Activated effector memory CD4-positive, alpha-beta T cell treated with anti-CD3 and anti-CD28 coated beads, Interleukin-2, amount 50 U/mL, for 16 hours (primary cell): ENCODE results near the gene MPZL1.

ENCODE experiments used
- DNase-seq: peaks from one replicate; pipeline ENCODE4 v3.0.0-alpha.2; 2020

The MPZL1 gene

DNA sequence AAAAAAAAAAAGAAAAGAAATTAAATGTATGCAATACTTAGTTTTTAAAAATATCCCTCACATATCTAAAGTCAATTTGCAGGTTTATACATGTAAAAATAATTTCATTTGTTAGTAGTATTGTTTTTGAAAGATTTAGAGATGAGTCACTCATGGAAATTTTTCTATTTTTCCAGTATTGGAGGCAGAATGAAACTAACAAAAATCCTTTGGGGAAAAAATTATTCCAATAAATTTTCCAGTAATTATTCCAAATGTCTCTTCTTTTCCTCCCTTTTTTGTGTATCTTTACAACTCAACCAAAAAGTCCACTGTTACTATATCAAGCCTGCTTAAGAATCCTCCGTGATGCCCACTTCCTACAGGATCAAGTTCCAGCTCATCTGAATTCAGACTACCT is 29.9 kb downstream of the MPZL1 start:
- no peak for DNase-seq

- DNase-seq = no peak
Observed at GRCh38 chr1:167752219-167752985, 30.6 kb downstream of the MPZL1 start.

GRCh38 chr1:167755654-167756053 is 33.9 kb downstream of the MPZL1 start:
- DNase-seq = no peak

DNA sequence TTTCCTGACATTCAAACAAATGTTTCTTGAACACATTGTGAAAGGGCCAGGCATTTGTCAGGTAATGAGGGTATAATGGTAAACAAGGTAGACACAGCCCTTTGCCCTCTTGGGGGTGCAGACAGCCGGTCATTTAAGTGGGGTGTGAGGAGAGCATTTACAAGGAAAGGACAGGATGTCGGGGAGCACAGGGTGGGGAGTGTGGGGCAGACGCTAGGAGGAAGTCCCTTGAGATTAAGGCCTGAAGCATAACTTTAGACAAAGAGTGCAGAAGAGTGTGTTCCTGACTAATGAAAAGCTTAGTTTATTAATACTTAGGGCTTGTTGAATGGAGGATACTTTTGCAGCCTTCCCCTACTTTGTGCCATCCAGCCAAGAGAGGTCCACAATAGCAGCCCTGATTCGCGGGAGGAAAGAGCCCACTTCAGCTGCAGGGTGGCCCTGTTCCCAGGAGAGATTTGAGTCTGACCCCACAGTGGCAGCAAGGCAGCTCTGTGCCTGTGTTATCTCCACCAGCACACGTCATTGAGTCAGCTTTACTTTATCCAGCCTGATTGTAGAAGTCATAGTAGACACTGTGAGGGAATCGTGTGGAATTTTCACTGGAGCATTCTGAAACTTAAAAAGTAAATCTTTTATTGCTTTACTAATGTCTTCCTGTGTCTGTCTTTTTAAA is 35.1 kb downstream of the MPZL1 start:
- DNase-seq = no peak

GRCh38 chr1:167757433-167758309 is 35.9 kb downstream of the MPZL1 start:
- DNase-seq = no peak

DNA sequence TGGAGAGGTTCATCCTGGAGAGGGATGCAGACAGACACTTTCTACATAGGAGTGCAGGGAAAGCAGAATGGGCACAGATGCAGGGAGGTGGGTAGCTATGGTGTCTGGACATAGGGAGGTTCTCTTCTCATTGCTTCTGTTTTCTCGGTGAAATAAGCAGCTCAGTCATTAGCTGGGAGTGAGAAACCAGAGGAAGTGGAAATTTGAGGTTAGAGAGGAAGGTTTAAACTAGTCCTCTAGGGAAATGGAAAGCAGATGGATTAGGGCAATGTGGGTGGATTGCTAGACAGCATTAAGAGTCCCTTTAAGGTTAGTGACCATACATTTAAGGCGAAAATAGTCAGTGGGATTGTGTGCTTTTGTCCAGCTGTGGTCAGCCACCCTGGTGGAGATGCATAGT is 39.6 kb downstream of the MPZL1 start:
- DNase-seq = no peak

DNA sequence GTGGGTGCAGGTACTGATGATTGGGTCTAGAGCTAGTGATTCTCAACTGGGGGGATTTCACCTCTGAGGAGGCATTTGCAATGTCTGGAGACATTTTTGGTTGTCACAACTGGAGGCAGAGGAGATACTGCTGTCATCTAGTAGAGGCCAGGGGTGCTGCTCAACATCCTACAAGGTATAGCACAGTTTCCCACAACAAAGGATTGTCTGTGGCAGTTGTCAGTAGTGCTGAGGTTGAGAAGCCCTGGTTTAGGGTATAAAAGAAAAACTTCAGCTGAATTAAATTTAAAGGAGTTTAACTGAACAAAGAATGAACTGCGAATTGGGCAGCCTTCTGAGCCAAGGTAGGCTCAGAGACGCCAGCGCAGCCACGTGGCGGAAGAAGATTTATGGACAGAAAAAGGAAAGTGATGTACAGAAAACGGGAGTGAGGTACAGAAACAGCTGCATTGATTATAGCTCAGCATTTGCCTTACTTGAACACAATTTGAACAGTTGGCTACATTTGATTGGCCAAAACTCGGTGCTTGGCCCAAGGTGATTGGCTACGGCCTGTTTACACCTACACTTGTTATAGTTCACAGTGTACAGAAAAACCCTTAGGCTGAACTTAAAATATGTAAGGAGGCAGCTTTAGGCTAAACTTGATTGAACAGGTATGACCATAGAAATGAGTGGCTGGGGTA is 40.4 kb downstream of the MPZL1 start:
- DNase-seq = no peak

GRCh38 chr1:167763525-167764220 is 41.9 kb downstream of the MPZL1 start:
- no peak for DNase-seq

GRCh38 chr1:167764458-167765330 is 42.9 kb downstream of the MPZL1 start:
- no peak for DNase-seq

DNA sequence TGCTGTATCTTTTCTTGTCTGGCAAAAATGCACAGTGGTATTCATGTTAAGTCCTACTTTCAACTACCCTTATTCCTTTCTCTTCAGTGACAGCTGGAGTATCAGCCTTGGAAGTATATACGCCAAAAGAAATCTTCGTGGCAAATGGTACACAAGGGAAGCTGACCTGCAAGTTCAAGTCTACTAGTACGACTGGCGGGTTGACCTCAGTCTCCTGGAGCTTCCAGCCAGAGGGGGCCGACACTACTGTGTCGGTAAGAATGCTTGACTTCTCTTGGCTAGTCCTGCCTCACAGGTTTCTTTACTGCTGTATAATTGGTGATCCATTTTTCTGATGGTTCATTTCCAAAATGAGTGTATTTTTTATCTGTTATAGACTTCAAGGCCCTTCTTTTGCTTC is 43.7 kb downstream of the MPZL1 start:
- no peak for DNase-seq

DNA sequence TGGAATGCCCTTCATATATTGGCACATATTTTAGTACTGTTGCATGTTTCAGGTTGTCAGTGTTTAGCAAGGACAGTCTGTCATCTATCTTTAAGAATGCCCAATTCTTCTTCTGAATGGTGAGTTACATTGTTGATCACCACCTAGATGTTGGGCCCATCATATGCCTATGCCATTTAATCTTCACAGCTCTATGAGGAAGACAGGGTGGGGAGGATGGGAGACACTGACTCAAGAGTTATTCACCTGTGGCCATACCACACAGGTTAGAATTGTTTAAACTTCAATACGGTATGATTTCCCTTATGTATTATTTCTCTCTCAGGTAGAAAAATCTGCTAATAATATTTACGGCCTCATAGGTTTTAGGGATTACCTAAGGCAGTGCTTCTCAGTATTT is 44.8 kb downstream of the MPZL1 start:
- no peak for DNase-seq

DNA sequence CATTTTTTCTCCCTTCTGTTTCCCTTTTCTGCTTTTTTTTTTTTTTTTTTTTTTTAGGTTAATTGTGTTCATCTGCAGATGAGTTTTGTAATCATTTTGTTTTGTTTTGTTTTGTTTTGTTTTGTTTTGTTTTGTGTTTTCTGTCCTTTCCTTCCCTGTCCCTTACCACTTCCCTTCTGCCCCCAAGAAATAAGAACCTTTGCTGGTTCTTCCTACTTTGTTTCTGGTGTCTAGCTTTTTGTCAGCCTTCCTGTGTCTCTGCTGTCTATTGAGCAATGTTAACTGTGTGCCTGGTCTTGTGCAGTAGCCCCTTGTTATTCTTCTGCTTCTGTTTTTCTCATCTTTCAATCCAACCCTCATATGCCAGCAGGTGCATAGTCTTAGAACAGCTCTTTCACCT is 46.0 kb downstream of the MPZL1 start:
- DNase-seq = no peak

DNA sequence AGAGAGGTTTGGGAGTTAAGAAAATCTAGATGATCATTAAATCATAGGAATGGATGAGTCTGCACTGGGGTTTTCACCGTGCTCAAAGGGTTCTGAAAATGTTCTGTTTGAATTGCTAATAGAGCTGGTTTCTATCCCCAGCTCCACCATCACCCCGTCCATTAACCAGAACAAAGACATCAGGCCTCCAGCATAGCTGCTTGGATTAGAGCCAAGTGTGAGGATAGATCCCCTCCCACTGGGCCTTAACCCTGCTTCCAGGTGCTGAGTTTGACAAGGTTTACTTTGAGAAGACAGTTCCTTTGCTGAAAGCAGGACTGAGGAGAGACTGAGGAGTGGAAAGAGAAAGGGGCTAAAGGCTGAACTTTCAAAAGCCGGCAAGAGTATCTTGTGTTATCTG is 48.3 kb downstream of the MPZL1 start:
- DNase-seq = no peak

- no peak for DNase-seq
Observed at GRCh38 chr1:167772436-167772835, 50.7 kb downstream of the MPZL1 start.

GRCh38 chr1:167773516-167773915 is 51.7 kb downstream of the MPZL1 start:
- no peak for DNase-seq

DNA sequence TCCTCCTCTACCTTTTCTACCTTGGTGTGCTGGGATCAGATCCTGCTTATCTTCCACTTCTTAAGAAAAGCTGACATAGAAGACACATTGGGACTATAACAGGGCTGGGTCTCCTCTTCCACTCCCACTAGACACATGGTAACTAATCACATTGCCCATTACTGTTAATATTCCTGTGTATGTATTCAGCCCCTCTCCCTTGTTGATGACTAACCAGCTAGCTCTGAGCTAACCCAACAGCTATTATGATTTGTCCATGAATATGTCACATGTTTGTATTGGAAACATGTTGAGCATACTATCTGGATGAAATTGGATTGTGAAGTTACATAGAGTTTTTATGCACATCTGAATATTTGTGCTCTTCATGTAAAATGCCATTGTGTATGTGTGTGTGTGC is 52.9 kb downstream of the MPZL1 start:
- DNase-seq = no peak

GRCh38 chr1:167775178-167775577 is 53.4 kb downstream of the MPZL1 start:
- DNase-seq = no peak

GRCh38 chr1:167776151-167776550 is 54.4 kb downstream of the MPZL1 start:
- no peak for DNase-seq

GRCh38 chr1:167776616-167777268 is 55.0 kb downstream of the MPZL1 start:
- no peak for DNase-seq

DNA sequence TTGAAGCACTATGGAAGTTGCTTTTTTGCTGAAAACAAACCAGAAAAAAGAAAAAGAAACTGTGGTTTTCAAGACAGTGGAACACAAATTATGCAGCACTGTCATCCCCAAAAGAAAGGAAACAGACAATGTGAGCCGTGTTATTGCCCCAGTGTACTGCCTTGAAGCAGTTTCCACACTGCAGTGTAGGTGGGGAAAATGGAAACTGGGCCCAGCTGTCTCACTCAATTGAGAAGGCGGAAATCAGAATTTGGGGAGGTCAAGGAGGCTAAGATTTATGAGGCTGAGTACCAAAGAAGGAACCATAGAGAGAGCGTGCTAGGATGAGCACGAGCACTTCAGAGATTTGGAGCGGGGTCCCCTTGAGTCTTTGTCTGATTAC is 55.5 kb downstream of the MPZL1 start:
- DNase-seq = no peak

- no peak for DNase-seq
Observed at GRCh38 chr1:167781558-167781957, 59.8 kb downstream of the MPZL1 start.
